ENCODE data around the gene BTBD9.

DNA sequence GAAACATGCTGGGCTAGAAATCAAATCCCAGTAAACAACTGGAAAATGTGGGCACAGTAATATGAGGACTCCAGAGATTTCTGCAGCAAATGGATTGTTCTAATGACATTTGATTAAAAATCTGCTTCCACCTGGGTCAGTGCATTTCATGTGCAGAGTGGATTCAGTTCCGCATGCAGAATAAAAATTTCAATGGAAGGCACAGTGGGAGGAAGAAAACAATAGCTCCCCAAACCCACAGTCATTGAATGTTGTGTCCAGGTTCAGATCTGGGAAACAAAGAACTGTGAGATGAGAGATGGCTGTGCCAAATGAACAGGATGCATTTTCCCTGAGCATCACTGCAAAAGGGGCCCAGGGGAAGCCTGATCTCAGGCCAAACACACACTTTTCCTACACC, 403.1 kb downstream of the BTBD9 start:
- no peak for TF ChIP-seq RAD21 (CRISPR knock-in tag; conservative IDR thresholded peaks at IDR 0.05 in 1 of 2, IDR thresholded peaks at IDR 0.05 in 1 of 2)
- no peak for TF ChIP-seq SP1 (CRISPR knock-in tag; IDR thresholded peaks at IDR 0.05)
- TF ChIP-seq RBM22 (IDR thresholded peaks at IDR 0.05; ENCODE audit: low read depth, low read length, poor library complexity, severe bottlenecking), result no peak
- TF ChIP-seq NR0B1 (IDR thresholded peaks at IDR 0.05; ENCODE audit: partially characterized antibody), result no peak
- no peak for TF ChIP-seq ZNF395 (CRISPR knock-in tag; IDR thresholded peaks at IDR 0.05)
